Chondrocyte (in vitro differentiated cells): ENCODE measurements around the gene NPHP4. TPM values are rescaled to one million over a fixed set of nuclear protein-coding genes. Genes with fewer than 3 reads are reported as not detected.

Source experiments
- DNase-seq: peaks from one replicate; pipeline ENCODE4 v3.0.0; 2021; ENCODE audit warnings: mixed read lengths, low spot score
- H3K27ac Mint-ChIP-seq: one replicate; pipeline ENCODE4 v1.8.0; 2021; ENCODE audit warnings: mild to moderate bottlenecking, moderate library complexity, mixed read lengths; ENCODE audit not compliant: unreplicated experiment
- H3K27me3 Mint-ChIP-seq: 2 replicates; pipeline ENCODE4 v1.8.0; 2021; ENCODE audit warnings: low read depth, mixed read lengths
- H3K36me3 Mint-ChIP-seq: 2 replicates; pipeline ENCODE4 v1.8.0; 2021; ENCODE audit warnings: low read depth, mixed read lengths
- H3K4me1 Mint-ChIP-seq: 2 replicates; pipeline ENCODE4 v1.8.0; 2021; ENCODE audit warnings: low read depth, mild to moderate bottlenecking, mixed read lengths
- H3K4me3 Mint-ChIP-seq: one replicate; pipeline ENCODE4 v1.8.0; 2021; ENCODE audit warnings: mild to moderate bottlenecking, moderate library complexity, mixed read lengths; ENCODE audit not compliant: unreplicated experiment
- H3K9me3 Mint-ChIP-seq: 2 replicates; pipeline ENCODE4 v1.8.0; 2021; ENCODE audit warnings: low read depth, mixed read lengths
- CTCF ChIP-seq: fragments of 200-600 bp; sonication (generic); IDR thresholded peaks from 2 replicates; pipeline ENCODE4 v1.5.0; 2021; ENCODE audit warnings: antibody characterized with exemption, mild to moderate bottlenecking, moderate library complexity
- total RNA-seq: library from RNA; stranded (reverse); gene quantifications from 3 replicates; pipeline ENCODE4 v1.2.1, GENCODE V29; 2021

Gene NPHP4
- total RNA-seq, 1 donor from 2014 or later: 8.7 TPM

GRCh38 chr1:5828308-5828935 is 163.8 kb downstream of the NPHP4 start:
- H3K4me1 Mint-ChIP-seq: no peaks in the 10 kb centered on the region
- H3K4me3 Mint-ChIP-seq: no peak overlapping the region
- no peak overlapping the region for H3K27ac Mint-ChIP-seq
- H3K27me3 Mint-ChIP-seq: peaks cover 3% of the 10 kb centered on the region
- TF ChIP-seq CTCF: no peak
- DNase-seq: peak; percentile 62
- peaks cover 13% of the 10 kb centered on the region for H3K9me3 Mint-ChIP-seq
- no peaks in the 10 kb centered on the region for H3K36me3 Mint-ChIP-seq

- DNase-seq: peak; percentile 48
- Mint-ChIP-seq H3K36me3 (no peaks in the 10 kb centered on the region), H3K27ac (no peak overlapping the region), H3K4me3 (no peak overlapping the region), H3K4me1 (no peaks in the 10 kb centered on the region), H3K9me3 (peaks cover 13% of the 10 kb centered on the region), H3K27me3 (peaks cover under 1% of the 10 kb centered on the region)
- no peak for TF ChIP-seq CTCF
Observed at GRCh38 chr1:5827516-5827915, 164.7 kb downstream of the NPHP4 start.

- H3K4me3 Mint-ChIP-seq: no peak overlapping the region
- no peak overlapping the region for H3K27ac Mint-ChIP-seq
- TF ChIP-seq CTCF: no peak
- no peaks in the 10 kb centered on the region for H3K36me3 Mint-ChIP-seq
- H3K4me1 Mint-ChIP-seq: no peaks in the 10 kb centered on the region
- peaks cover 13% of the 10 kb centered on the region for H3K9me3 Mint-ChIP-seq
- peak; percentile 51 for DNase-seq
- no peaks in the 10 kb centered on the region for H3K27me3 Mint-ChIP-seq
Observed at GRCh38 chr1:5826601-5827000, 165.6 kb downstream of the NPHP4 start.

- Mint-ChIP-seq H3K4me3 (no peak overlapping the region), H3K4me1 (no peaks in the 10 kb centered on the region), H3K27ac (no peak overlapping the region), H3K9me3 (peaks cover 10% of the 10 kb centered on the region), H3K27me3 (peaks cover 5% of the 10 kb centered on the region), H3K36me3 (no peaks in the 10 kb centered on the region)
- no peak for TF ChIP-seq CTCF
- DNase-seq: peak; percentile 58
Observed at GRCh38 chr1:5822726-5823125, 169.5 kb downstream of the NPHP4 start.

- peak; percentile 74 for DNase-seq
- Mint-ChIP-seq H3K9me3 (peaks cover 10% of the 10 kb centered on the region), H3K36me3 (no peaks in the 10 kb centered on the region), H3K27me3 (peaks cover 5% of the 10 kb centered on the region), H3K27ac (no peak overlapping the region), H3K4me1 (no peaks in the 10 kb centered on the region), H3K4me3 (no peak overlapping the region)
- no peak for TF ChIP-seq CTCF
Observed at GRCh38 chr1:5822266-5822665, 170.0 kb downstream of the NPHP4 start.
